Medulla oblongata (tissue), 1 donor: ENCODE results near the gene EPO.
"Not testable (repeated sequence)": the region's sequence is repeated elsewhere in the genome, so short reads cannot be mapped to it uniquely, and the experiment has no call there.

ENCODE experiments used
- DNase-seq: peaks from one replicate; pipeline ENCODE4 v3.0.0-alpha.2; 2015; ENCODE audit errors: extremely low spot score

Gene EPO

GRCh38 chr7:100705320-100705752 lies 14.9 kb upstream of the EPO start:
- DNase-seq: peak; percentile 72

- DNase-seq: peak; percentile 97
Observed at GRCh38 chr7:100705753-100706671, 14.3 kb upstream of the EPO start, which contains the start of gene POP7. Gene POP7, plus strand, starts transcription at chr7:100706121. Its CDS starts 710 bp downstream, at chr7:100706831.

DNA sequence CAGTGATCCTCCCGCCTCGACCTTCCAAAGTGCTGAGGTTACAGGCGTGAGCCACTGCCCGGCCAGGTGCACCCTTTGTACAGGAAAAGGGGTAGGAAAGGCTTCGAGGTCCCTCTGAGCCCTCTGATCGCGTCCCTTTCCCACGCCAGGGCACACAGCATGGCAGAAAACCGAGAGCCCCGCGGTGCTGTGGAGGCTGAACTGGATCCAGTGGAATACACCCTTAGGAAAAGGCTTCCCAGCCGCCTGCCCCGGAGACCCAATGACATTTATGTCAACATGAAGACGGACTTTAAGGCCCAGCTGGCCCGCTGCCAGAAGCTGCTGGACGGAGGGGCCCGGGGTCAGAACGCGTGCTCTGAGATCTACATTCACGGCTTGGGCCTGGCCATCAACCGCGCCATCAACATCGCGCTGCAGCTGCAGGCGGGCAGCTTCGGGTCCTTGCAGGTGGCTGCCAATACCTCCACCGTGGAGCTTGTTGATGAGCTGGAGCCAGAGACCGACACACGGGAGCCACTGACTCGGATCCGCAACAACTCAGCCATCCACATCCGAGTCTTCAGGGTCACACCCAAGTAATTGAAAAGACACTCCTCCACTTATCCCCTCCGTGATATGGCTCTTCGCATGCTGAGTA lies 13.5 kb upstream of the EPO start:
- no peak for DNase-seq

DNA sequence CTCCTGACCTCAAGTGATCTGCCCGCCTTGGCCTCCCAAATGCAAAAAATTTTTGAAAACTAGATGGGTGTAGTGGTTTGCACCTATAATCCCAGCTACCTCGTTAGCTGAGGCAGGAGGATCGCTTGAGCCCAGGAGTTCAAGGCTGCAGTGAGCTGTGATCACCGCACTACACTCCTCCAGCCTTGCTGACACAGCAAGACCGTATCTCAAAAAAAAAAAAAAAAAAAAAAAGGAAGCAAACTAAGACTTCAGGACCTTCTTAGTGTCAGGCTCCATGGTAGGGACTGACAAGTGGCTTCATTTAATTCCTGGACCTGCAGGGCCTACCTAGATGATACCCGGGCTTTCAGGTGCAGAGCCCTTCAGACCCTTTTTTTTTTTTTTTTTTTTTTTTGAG lies 11.9 kb upstream of the EPO start:
- DNase-seq: no peak

DNA sequence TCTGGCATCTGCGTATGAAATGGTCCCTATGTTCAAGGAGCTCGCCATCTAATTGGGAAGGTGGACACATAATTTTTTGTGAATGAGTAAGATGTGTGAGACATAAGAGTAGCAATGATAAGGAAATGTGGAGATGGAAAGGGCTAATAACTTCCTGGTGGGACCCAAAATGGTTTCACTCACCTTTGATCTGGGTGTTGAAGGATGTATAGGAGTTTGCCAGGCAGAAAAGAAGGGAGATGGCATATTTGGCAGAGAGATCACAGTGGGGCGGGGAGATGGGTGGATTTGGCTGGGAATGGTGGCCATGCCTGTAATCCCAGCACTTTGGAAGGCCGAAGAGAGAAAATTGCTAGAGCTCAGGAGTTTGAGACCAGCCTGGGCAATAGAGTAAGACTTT lies 9.8 kb upstream of the EPO start:
- no peak for DNase-seq

DNA sequence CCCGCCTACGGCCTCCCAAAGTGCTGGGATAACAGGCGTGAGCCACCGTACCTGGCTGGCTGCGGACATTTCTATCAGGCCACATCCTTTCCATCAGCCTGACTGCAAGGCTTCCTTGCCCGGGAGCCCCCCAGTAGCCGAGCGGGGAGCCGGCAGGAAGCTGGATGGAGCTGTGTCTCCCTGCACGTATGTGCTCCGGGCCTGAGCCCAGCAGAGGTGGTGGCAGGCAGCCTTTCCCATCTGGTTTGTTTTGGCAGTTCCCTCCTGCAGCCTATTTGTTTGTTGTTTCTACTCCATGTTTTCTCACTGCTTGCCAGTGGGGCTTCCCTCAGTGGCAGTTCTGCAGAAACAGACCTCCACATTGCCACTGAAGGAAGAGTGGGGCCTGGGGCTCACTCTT lies 8.9 kb upstream of the EPO start:
- no peak for DNase-seq

DNA sequence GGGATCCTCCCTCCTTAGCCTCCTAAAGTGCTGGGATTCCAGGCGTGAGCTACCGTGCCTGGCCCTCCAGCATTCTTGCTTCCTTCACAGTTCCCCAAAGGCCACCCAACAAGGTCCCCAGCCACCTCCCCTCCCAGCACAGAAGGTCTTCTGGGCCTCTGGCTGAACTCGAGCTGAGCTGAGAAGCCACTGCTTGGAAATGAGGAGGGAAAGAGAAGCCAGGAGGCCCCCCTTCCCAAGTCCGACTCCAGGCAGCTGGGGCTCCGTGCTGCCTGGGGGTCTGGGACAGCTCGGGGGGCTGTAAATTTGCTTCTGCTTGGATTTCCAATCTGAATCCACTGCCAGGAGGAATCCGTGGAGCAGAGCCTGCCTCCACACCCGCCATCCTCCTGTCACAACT lies 5.5 kb upstream of the EPO start:
- no peak for DNase-seq

GRCh38 chr7:100717073-100717472 lies 3.2 kb upstream of the EPO start:
- DNase-seq: not testable (repeated sequence)

DNA sequence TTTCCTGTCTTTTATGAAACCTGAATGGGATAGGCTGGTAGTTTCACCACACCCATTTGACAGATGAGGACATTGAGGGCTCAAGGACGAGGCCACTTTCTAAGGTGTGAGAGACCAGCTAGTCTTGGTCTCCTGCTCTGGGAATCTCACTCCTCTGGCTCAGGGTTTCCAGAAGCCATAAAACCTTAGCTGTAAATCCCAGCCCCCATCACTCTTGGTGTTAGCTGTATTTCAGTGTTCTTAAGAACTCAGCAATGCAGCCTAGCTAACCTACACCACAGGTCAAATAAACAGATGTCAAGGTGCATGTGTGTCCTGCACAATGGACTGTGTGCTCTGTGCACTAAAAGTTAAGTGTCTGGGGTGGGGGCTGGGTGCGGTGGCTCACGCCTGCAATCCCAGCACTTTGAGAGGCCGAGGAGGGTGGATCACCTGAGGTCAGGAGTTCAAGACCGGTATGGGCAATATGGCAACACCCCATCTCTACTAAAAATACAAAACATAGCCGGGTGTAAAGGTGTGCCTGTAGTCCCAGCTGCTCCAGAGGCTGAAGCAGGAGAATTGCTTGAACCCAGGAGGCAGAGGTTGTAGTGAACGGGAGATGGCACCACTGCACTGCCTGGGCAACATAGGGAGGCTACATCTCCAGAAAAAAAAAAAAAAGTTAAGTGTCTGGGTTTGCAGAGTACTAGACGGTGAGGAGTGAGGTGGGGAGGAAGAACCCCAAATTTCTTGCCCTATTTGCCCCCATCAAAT lies 567 bp upstream of the EPO start:
- no peak for DNase-seq

DNA sequence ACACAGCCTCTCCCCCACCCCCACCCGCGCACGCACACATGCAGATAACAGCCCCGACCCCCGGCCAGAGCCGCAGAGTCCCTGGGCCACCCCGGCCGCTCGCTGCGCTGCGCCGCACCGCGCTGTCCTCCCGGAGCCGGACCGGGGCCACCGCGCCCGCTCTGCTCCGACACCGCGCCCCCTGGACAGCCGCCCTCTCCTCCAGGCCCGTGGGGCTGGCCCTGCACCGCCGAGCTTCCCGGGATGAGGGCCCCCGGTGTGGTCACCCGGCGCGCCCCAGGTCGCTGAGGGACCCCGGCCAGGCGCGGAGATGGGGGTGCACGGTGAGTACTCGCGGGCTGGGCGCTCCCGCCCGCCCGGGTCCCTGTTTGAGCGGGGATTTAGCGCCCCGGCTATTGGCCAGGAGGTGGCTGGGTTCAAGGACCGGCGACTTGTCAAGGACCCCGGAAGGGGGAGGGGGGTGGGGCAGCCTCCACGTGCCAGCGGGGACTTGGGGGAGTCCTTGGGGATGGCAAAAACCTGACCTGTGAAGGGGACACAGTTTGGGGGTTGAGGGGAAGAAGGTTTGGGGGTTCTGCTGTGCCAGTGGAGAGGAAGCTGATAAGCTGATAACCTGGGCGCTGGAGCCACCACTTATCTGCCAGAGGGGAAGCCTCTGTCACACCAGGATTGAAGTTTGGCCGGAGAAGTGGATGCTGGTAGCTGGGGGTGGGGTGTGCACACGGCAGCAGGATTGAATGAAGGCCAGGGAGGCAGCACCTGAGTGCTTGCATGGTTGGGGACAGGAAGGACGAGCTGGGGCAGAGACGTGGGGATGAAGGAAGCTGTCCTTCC lies 620 bp downstream of the EPO start:
- DNase-seq: no peak

- no peak for DNase-seq
Observed at GRCh38 chr7:100721505-100721812, 1.2 kb downstream of the EPO start.

GRCh38 chr7:100722480-100723212 lies 2.4 kb downstream of the EPO start:
- no peak for DNase-seq

- DNase-seq: no peak
Observed at GRCh38 chr7:100723732-100724275, 3.5 kb downstream of the EPO start.

DNA sequence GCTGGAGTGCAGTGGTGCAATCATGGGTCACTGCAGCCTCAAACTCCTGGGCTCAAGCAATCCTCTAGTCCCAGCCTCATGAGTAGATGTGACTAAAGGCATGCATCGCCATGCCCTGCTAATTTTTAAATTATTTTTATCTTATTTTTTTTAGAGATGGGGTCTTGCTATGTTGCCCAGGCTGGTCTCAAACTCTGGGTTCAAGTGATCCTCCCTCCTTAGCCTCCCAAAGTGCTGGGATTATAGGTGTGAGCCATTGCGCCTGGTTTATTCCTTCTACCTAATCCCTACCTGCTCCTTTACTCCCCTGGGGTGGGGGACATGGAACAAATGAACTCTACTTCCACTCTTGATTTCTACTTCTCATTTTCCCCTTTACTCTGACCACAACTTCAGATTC lies 4.1 kb downstream of the EPO start:
- not testable (repeated sequence) for DNase-seq

- DNase-seq: no peak
Observed at GRCh38 chr7:100726996-100727761, 6.9 kb downstream of the EPO start.

- no peak for DNase-seq
Observed at GRCh38 chr7:100728196-100728595, 7.9 kb downstream of the EPO start.

GRCh38 chr7:100730136-100730800 lies 10.0 kb downstream of the EPO start:
- DNase-seq: no peak

DNA sequence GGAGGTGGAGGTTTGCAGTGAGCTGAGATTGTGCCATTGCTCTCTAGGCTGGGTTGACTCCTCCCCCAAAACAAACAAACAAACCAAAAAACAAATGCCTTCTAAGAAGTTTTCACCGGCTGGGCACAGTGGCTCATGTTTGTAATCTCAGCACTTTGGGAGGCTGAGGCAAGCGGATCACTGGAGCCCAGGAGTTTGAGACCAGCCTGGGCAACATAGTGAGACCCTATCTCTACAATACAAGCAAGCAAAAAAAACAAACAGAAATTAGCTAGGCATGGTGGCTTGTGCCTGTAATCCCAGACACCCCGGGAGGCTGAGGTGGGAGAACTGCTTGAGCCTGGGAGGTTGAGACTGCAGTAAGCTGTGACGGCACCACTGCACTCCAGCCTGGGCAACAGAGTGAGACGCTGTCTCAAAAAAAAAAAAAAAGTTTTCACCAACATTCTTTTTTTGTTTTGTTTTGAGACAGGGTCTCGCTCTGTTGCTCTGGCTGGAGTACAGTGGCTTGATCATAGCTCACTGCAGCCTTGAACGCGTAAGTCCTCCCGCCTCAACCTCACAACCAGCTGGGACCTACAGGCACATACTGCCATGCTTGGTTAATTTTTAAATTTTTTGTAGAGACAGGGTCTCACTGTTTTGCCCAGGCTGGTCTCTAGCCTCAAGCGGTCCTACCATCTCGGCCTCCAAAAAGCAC lies 11.8 kb downstream of the EPO start:
- no peak for DNase-seq

DNA sequence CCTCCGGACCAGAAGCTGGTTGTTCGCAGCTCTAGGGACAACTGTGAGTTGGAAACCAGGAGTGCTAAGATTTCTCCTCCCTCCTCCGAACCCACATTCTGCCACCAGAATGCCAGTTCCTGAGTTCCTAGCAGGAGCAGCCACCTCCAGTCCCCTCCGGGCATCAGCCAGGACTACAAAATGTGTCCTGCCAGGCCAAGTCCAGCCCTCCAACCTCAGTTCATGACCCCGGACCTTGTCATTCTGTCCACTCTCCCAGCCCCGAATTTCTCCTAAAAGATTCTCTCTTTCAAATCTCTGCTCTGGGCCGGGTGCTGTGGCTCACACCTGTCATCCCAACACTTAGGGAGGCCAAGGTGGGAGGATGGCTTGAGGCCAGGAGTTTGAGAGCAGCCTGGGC lies 15.5 kb downstream of the EPO start:
- DNase-seq: no peak
